Measurements from ENCODE around the gene RAB35. TPM values are rescaled to one million over a fixed set of nuclear protein-coding genes. Genes with fewer than 3 reads are reported as not detected.
A peak's percentile ranks its signal among the peaks of the same experiment; 100 is the strongest.

The RAB35 gene
- total RNA-seq, 3 donors from 2014 or later (not counting 1 experiment from before 2014, with no cell fraction given), result 65.0 to 85.9 (median 81.2) TPM

GRCh38 chr12:120159509-120160237, 43.1 kb upstream of the RAB35 start:
- DNase-seq (no peak), ATAC-seq (no peak)
- Histone ChIP-seq H3K4me3 (ENCODE audit: low read length) (no peak overlapping the region), H3K9me3 (ENCODE audit: control insufficient read depth, insufficient read depth, low read length) (no peaks in the 10 kb centered on the region), H3K27me3 (ENCODE audit: control insufficient read depth, insufficient read depth, low read length) (no peaks in the 10 kb centered on the region), H3K36me3 (ENCODE audit: control insufficient read depth, insufficient read depth, low read length) (peaks cover 89% of the 10 kb centered on the region), H3K4me1 (ENCODE audit: control insufficient read depth, insufficient read depth, low read length) (no peaks in the 10 kb centered on the region), H3K27ac (ENCODE audit: low read length) (no peak overlapping the region)
- H3K9me3 Mint-ChIP-seq, result no peaks in the 10 kb centered on the region
- H3K4me1 Mint-ChIP-seq, result no peaks in the 10 kb centered on the region
- H3K27me3 Mint-ChIP-seq (ENCODE audit: low read depth in 2 of 2), result no peaks in the 10 kb centered on the region
- peak overlapping the region in 1 of 2 donors; percentile 40 for H3K27ac Mint-ChIP-seq
- peaks cover 18% of the 10 kb centered on the region for H3K36me3 Mint-ChIP-seq
- WGBS (ENCODE audit: insufficient coverage), result 99% methylated on average over 12 of the region's 12 CpGs
- H3K4me3 Mint-ChIP-seq, result no peak overlapping the region
- intact Hi-C loops (cut with micrococcal nuclease), result no loop called here
- TF ChIP-seq CTCF (IDR thresholded peaks at IDR 0.05), result no peak

- 97% methylated on average over 10 of the region's 10 CpGs for WGBS (ENCODE audit: insufficient coverage)
- Mint-ChIP-seq H3K27ac (no peak overlapping the region), H3K4me3 (no peak overlapping the region), H3K36me3 (peaks cover 18% of the 10 kb centered on the region), H3K9me3 (no peaks in the 10 kb centered on the region), H3K4me1 (no peaks in the 10 kb centered on the region), H3K27me3 (ENCODE audit: low read depth in 2 of 2) (no peaks in the 10 kb centered on the region)
- ATAC-seq (no peak), DNase-seq (no peak)
- Histone ChIP-seq H3K36me3 (ENCODE audit: control insufficient read depth, insufficient read depth, low read length) (peaks cover 95% of the 10 kb centered on the region), H3K4me1 (ENCODE audit: control insufficient read depth, insufficient read depth, low read length) (no peaks in the 10 kb centered on the region), H3K27me3 (ENCODE audit: control insufficient read depth, insufficient read depth, low read length) (no peaks in the 10 kb centered on the region), H3K27ac (ENCODE audit: low read length) (no peak overlapping the region), H3K9me3 (ENCODE audit: control insufficient read depth, insufficient read depth, low read length) (no peaks in the 10 kb centered on the region), H3K4me3 (ENCODE audit: low read length) (no peak overlapping the region)
- no peak for TF ChIP-seq CTCF (IDR thresholded peaks at IDR 0.05)
- intact Hi-C loops (cut with micrococcal nuclease), result no loop called here
These were observed 41.8 kb upstream of the RAB35 start for GRCh38 chr12:120158351-120158750.

- Histone ChIP-seq H3K27me3 (ENCODE audit: control insufficient read depth, insufficient read depth, low read length) (no peaks in the 10 kb centered on the region), H3K4me1 (ENCODE audit: control insufficient read depth, insufficient read depth, low read length) (no peaks in the 10 kb centered on the region), H3K9me3 (ENCODE audit: control insufficient read depth, insufficient read depth, low read length) (no peaks in the 10 kb centered on the region), H3K36me3 (ENCODE audit: control insufficient read depth, insufficient read depth, low read length) (peaks cover 95% of the 10 kb centered on the region), H3K4me3 (ENCODE audit: low read length) (no peak overlapping the region), H3K27ac (ENCODE audit: low read length) (no peak overlapping the region)
- H3K4me3 Mint-ChIP-seq, result no peak overlapping the region
- no peaks in the 10 kb centered on the region for H3K4me1 Mint-ChIP-seq
- intact Hi-C loops (cut with micrococcal nuclease), result no loop called here
- no peaks in the 10 kb centered on the region for H3K27me3 Mint-ChIP-seq (ENCODE audit: low read depth in 2 of 2)
- peaks cover 18% of the 10 kb centered on the region for H3K36me3 Mint-ChIP-seq
- TF ChIP-seq CTCF (IDR thresholded peaks at IDR 0.05), result no peak
- no peak for ATAC-seq
- no peak overlapping the region for H3K27ac Mint-ChIP-seq
- 95% methylated on average over 11 of the region's 11 CpGs for WGBS (ENCODE audit: insufficient coverage)
- DNase-seq, result no peak
- H3K9me3 Mint-ChIP-seq, result no peaks in the 10 kb centered on the region
These were observed 41.1 kb upstream of the RAB35 start for GRCh38 chr12:120157678-120158077.

Data from natural killer cell (primary cell).